H9 (cell line): Measurements from ENCODE around the gene PTGDR. TPM values are rescaled to one million over a fixed set of nuclear protein-coding genes. Genes with fewer than 3 reads are reported as not detected.

Experiments
- DNase-seq: peaks from one replicate; pipeline ENCODE4 v3.0.0-alpha.2; 2017
- H2AFZ ChIP-seq: one replicate; pipeline ENCODE4 v1.6.1; 2013; ENCODE audit warnings: mild to moderate bottlenecking, low read length, control low read depth, moderate library complexity
- H2AK5ac ChIP-seq: 2 replicates; pipeline ENCODE4 v1.6.1; 2013; ENCODE audit warnings: low read length, control low read depth, mixed read lengths; ENCODE audit not compliant: insufficient read length
- H2BK120ac ChIP-seq: one replicate; pipeline ENCODE4 v1.6.1; 2013; ENCODE audit warnings: low read depth, mild to moderate bottlenecking, low read length, control low read depth, inconsistent platforms; ENCODE audit not compliant: poor library complexity, severe bottlenecking
- H2BK12ac ChIP-seq: 2 replicates; pipeline ENCODE4 v1.6.1; 2013; ENCODE audit warnings: low read length, control low read depth, mixed read lengths, low read depth; ENCODE audit not compliant: insufficient read length
- H2BK15ac ChIP-seq: 2 replicates; pipeline ENCODE4 v1.6.1; 2013; ENCODE audit warnings: low read depth, low read length, control low read depth
- H2BK20ac ChIP-seq: one replicate; pipeline ENCODE4 v1.6.1; 2013; ENCODE audit warnings: low read depth, mild to moderate bottlenecking, low read length, control low read depth, inconsistent platforms; ENCODE audit not compliant: poor library complexity, severe bottlenecking
- H2BK5ac ChIP-seq: 2 replicates; pipeline ENCODE4 v1.6.1; 2013; ENCODE audit warnings: low read length, control low read depth, mixed read lengths; ENCODE audit not compliant: insufficient read length
- H3K14ac ChIP-seq: 2 replicates; pipeline ENCODE4 v1.6.1; 2013; ENCODE audit warnings: low read length, control low read depth; ENCODE audit not compliant: insufficient read depth
- H3K18ac ChIP-seq: 2 replicates; pipeline ENCODE4 v1.6.1; 2013; ENCODE audit warnings: low read depth, mild to moderate bottlenecking, mixed read lengths, low read length, control low read depth; ENCODE audit not compliant: insufficient read length
- H3K23ac ChIP-seq: 2 replicates; pipeline ENCODE4 v1.6.1; 2013; ENCODE audit warnings: low read length, control low read depth, mixed read lengths, low read depth; ENCODE audit not compliant: insufficient read length
- H3K23me2 ChIP-seq: 2 replicates; pipeline ENCODE4 v1.6.1; 2013; ENCODE audit warnings: low read depth, mild to moderate bottlenecking, mixed read lengths, low read length, control low read depth; ENCODE audit not compliant: insufficient read length, poor library complexity, severe bottlenecking
- H3K27ac ChIP-seq: 2 replicates; pipeline ENCODE4 v1.5.1; 2013; ENCODE audit warnings: low read length, control low read depth, mixed read lengths, low read depth; ENCODE audit not compliant: insufficient read length
- H3K27me3 ChIP-seq: 2 replicates; pipeline ENCODE4 v1.6.1; 2013; ENCODE audit warnings: low read length, control low read depth, inconsistent platforms; ENCODE audit not compliant: insufficient read depth
- H3K4ac ChIP-seq: 2 replicates; pipeline ENCODE4 v1.6.1; 2013; ENCODE audit warnings: low read depth, mild to moderate bottlenecking, control low read depth, inconsistent platforms, low read length, moderate library complexity
- H3K4me1 ChIP-seq: 2 replicates; pipeline ENCODE4 v1.6.1; 2013; ENCODE audit warnings: low read length, control low read depth, inconsistent platforms; ENCODE audit not compliant: insufficient read depth
- H3K4me2 ChIP-seq: 2 replicates; pipeline ENCODE4 v1.6.1; 2013; ENCODE audit warnings: low read length, control low read depth, mixed read lengths; ENCODE audit not compliant: insufficient read length, insufficient read depth
- H3K56ac ChIP-seq: 2 replicates; pipeline ENCODE4 v1.6.1; 2013; ENCODE audit warnings: low read depth, mild to moderate bottlenecking, mixed read lengths, low read length, control low read depth; ENCODE audit not compliant: insufficient read length
- H3K79me1 ChIP-seq: 2 replicates; pipeline ENCODE4 v1.6.1; 2013; ENCODE audit warnings: low read depth, mild to moderate bottlenecking, moderate library complexity, low read length, control low read depth, inconsistent platforms; ENCODE audit not compliant: insufficient read depth, poor library complexity, severe bottlenecking
- H3K79me2 ChIP-seq: 2 replicates; pipeline ENCODE4 v1.6.1; 2013; ENCODE audit warnings: low read length, control low read depth, inconsistent platforms; ENCODE audit not compliant: insufficient read depth
- H3K9ac ChIP-seq: 2 replicates; pipeline ENCODE4 v1.6.1; 2013; ENCODE audit warnings: low read length, control low read depth, mixed read lengths; ENCODE audit not compliant: insufficient read length; ENCODE audit errors: extremely low read depth
- H3K9me3 ChIP-seq: one replicate; pipeline ENCODE4 v1.6.1; 2013; ENCODE audit warnings: low read depth, low read length, inconsistent platforms; ENCODE audit not compliant: control insufficient read depth
- H3T11ph ChIP-seq: one replicate; pipeline ENCODE4 v1.6.1; 2013; ENCODE audit warnings: mild to moderate bottlenecking, low read length, control low read depth, inconsistent platforms
- H4K20me1 ChIP-seq: one replicate; pipeline ENCODE4 v1.6.1; 2013; ENCODE audit not compliant: control insufficient read depth, insufficient read length, insufficient read depth
- H4K5ac ChIP-seq: 2 replicates; pipeline ENCODE4 v1.6.1; 2013; ENCODE audit warnings: low read depth, mild to moderate bottlenecking, mixed read lengths, low read length, control low read depth; ENCODE audit not compliant: insufficient read length
- H4K8ac ChIP-seq: replicated peaks from 2 replicates; pipeline ENCODE4 v1.6.1; 2013; ENCODE audit warnings: low read length, control low read depth, mixed read lengths, low read depth; ENCODE audit not compliant: insufficient read length
- H4K91ac ChIP-seq: 2 replicates; pipeline ENCODE4 v1.6.1; 2013; ENCODE audit warnings: low read depth, mild to moderate bottlenecking, moderate library complexity, mixed read lengths, low read length, control low read depth; ENCODE audit not compliant: insufficient read length
- H3K27ac Mint-ChIP-seq, 3 experiments: 2 replicates in 2 of 3; 3 replicates in 1 of 3; pipeline ENCODE4 v1.8.0; 2020 to 2021; ENCODE audit warnings: mixed read lengths in 3 of 3, mild to moderate bottlenecking in 1 of 3, moderate library complexity in 1 of 3
- H3K27me3 Mint-ChIP-seq: 2 replicates; pipeline ENCODE4 v1.8.0; 2021; ENCODE audit warnings: low read depth, mild to moderate bottlenecking, moderate library complexity, mixed read lengths
- H3K36me3 Mint-ChIP-seq, 3 experiments: 2 replicates in 2 of 3; 3 replicates in 1 of 3; pipeline ENCODE4 v1.8.0; 2020 to 2021; ENCODE audit warnings: low read depth in 3 of 3, mixed read lengths in 3 of 3; ENCODE audit not compliant: insufficient read depth in 1 of 3
- H3K4me1 Mint-ChIP-seq, 2 experiments: 2 replicates each; pipeline ENCODE4 v1.8.0; 2020; ENCODE audit warnings: mixed read lengths in 2 of 2
- H3K4me3 Mint-ChIP-seq, 2 experiments: 2 replicates in 1 of 2; 3 replicates in 1 of 2; pipeline ENCODE4 v1.8.0; 2020 to 2021; ENCODE audit warnings: mild to moderate bottlenecking in 2 of 2, mixed read lengths in 2 of 2, moderate library complexity in 1 of 2
- H3K9me3 Mint-ChIP-seq, 2 experiments: 2 replicates in 1 of 2; 3 replicates in 1 of 2; pipeline ENCODE4 v1.8.0; 2020; ENCODE audit warnings: mild to moderate bottlenecking in 2 of 2, mixed read lengths in 2 of 2, moderate library complexity in 1 of 2
- WGBS: extraction: QIAGEN DNeasy Blood & Tissue Kit; methylation state at CpG from one replicate; pipeline ENCODE4 v1.1.7; 2013; ENCODE audit warnings: missing lambda C conversion rate, low lambda C conversion rate, mixed read lengths; ENCODE audit not compliant: insufficient read length; ENCODE audit errors: extremely low coverage; 5-methylcytosine and 5-hydroxymethylcytosine counted together
- total RNA-seq: library from RNA; stranded (reverse); gene quantifications from 2 replicates; pipeline ENCODE4 v1.2.1, GENCODE V29; 2021
- TF ChIP-seq, protein P1 (sequence below): fragments of 200-600 bp; sonication (generic); conservative IDR thresholded peaks from 3 replicates; pipeline ENCODE4 v1.8.0; 2021; ENCODE audit warnings: antibody characterized with exemption, mild to moderate bottlenecking

The PTGDR gene
- total RNA-seq, 1 experiment from 2014 or later = not detected

- H2BK15ac ChIP-seq = no peak overlapping the region
- no peak overlapping the region for H2BK12ac ChIP-seq
- no peak overlapping the region for H2BK5ac ChIP-seq
- no peak for DNase-seq
- WGBS = no CpG with 5 or more reads among the region's 4 CpGs
- no peaks in the 10 kb centered on the region for H4K20me1 ChIP-seq
- H3K79me1 ChIP-seq = no peaks in the 10 kb centered on the region
- no peak overlapping the region for H4K8ac ChIP-seq
- Mint-ChIP-seq H3K27me3 (peaks cover 2% of the 10 kb centered on the region; the same call in 1 of the 2 replicates), H3K9me3 (no peaks in the 10 kb centered on the region), H3K27ac (no peak overlapping the region), H3K36me3 (no peaks in the 10 kb centered on the region), H3K4me3 (no peak overlapping the region), H3K4me1 (peaks cover 21% of the 10 kb centered on the region in 2 experiments)
- H3K56ac ChIP-seq = no peak overlapping the region
- H3K4ac ChIP-seq = no peak overlapping the region
- no peak overlapping the region for H3K9ac ChIP-seq
- no peaks in the 10 kb centered on the region for H3K79me2 ChIP-seq
- no peaks in the 10 kb centered on the region for H3K9me3 ChIP-seq
- no peak overlapping the region for H2BK20ac ChIP-seq
- H3K4me1 ChIP-seq = peaks cover 4% of the 10 kb centered on the region; the same call in 1 of the 2 replicates
- H3K14ac ChIP-seq = no peak overlapping the region
- H2AFZ ChIP-seq = no peak overlapping the region
- TF ChIP-seq, protein P1, sequence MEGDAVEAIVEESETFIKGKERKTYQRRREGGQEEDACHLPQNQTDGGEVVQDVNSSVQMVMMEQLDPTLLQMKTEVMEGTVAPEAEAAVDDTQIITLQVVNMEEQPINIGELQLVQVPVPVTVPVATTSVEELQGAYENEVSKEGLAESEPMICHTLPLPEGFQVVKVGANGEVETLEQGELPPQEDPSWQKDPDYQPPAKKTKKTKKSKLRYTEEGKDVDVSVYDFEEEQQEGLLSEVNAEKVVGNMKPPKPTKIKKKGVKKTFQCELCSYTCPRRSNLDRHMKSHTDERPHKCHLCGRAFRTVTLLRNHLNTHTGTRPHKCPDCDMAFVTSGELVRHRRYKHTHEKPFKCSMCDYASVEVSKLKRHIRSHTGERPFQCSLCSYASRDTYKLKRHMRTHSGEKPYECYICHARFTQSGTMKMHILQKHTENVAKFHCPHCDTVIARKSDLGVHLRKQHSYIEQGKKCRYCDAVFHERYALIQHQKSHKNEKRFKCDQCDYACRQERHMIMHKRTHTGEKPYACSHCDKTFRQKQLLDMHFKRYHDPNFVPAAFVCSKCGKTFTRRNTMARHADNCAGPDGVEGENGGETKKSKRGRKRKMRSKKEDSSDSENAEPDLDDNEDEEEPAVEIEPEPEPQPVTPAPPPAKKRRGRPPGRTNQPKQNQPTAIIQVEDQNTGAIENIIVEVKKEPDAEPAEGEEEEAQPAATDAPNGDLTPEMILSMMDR = no peak
- H3K27ac ChIP-seq = no peak overlapping the region
- no peaks in the 10 kb centered on the region for H3K27me3 ChIP-seq
- no peak overlapping the region for H3K18ac ChIP-seq
- no peak overlapping the region for H2AK5ac ChIP-seq
- no peak overlapping the region for H4K5ac ChIP-seq
- no peak overlapping the region for H3T11ph ChIP-seq
- no peaks in the 10 kb centered on the region for H3K23me2 ChIP-seq
- no peak overlapping the region for H4K91ac ChIP-seq
- no peak overlapping the region for H2BK120ac ChIP-seq
- H3K23ac ChIP-seq = no peak overlapping the region
- no peak overlapping the region for H3K4me2 ChIP-seq
Observed at GRCh38 chr14:52277552-52277951, 10.1 kb downstream of the PTGDR start.
